HG03280 (cell line): Measurements from ENCODE around the gene CREB5.
"Not testable (repeated sequence)": the region's sequence is repeated elsewhere in the genome, so short reads cannot be mapped to it uniquely, and the experiment has no call there.

ENCODE experiments used
- ATAC-seq: cut with Tn5 transposase; IDR thresholded peaks from one replicate; pipeline ENCODE4 v1.9.1; 2021; ENCODE audit warnings: mild to moderate bottlenecking, moderate library complexity; ENCODE audit not compliant: unreplicated experiment

Gene CREB5

DNA sequence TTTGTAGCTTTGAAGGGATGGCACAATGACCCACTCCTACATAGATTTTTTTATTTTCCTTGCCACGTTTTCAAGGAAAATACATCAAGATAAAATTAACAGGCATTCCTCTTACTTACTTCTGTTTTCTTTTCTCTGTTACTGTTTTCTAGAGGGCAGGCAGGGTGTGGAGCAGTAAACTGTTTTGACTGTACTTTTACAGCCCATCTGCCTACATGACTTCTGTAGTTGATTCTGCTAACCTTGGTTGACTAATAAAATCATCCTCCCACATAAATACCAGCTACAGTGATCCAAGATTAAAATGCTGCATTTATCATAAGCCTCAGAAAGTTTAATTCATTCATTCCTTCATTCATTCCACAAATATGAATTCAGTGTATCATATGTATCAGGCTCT is 387.3 kb downstream of the CREB5 start:
- no peak for ATAC-seq

DNA sequence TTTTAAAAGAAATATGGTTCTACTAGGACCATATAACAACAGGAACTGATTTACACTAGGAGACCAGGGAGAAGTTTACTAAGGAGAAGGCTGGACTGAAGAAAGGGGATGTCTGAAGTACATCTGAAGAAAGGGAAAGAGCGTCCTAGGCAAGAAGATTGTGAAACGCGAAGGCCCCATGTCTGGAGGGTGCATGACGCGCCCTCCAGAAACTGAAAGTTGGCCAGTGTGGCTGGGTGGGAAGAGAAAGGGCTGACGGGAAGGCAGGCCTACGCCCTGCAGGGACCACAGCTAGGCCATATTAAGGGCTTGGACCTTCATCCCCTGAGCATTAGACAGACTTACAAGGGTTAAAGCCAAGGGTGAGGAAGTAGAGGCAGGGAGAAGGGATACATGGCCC is 387.8 kb downstream of the CREB5 start:
- ATAC-seq: no peak

DNA sequence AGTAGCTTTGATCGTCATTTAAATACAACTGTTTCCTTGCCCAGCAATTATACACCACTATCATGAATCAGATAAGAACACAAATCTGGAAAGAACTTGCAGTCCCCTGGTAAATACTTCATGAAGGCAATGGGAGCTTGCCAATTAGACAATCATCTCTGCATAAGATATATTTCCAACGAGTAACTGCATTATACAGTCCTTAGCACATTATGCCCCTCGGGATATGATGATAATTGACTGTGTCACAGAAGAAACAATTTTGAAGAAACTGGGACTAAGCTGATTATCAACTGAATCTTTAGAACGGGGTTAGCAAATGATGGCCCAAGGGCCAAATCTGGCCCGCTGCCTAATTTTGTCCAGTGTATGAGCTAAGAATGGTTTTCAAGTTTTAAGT is 390.1 kb downstream of the CREB5 start:
- no peak for ATAC-seq

DNA sequence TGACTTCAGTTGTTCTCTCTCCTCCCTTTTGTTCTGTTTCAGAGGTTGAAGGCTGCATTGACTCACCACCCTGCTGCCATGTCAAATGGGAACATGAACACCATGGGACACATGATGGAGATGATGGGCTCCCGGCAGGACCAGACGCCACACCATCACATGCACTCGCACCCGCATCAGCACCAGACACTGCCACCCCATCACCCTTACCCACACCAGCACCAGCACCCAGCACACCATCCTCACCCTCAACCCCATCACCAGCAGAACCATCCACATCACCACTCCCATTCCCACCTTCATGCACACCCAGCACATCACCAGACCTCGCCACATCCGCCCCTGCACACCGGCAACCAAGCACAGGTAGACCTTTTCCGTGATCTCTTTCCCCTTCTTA is 391.8 kb downstream of the CREB5 start:
- ATAC-seq: no peak

DNA sequence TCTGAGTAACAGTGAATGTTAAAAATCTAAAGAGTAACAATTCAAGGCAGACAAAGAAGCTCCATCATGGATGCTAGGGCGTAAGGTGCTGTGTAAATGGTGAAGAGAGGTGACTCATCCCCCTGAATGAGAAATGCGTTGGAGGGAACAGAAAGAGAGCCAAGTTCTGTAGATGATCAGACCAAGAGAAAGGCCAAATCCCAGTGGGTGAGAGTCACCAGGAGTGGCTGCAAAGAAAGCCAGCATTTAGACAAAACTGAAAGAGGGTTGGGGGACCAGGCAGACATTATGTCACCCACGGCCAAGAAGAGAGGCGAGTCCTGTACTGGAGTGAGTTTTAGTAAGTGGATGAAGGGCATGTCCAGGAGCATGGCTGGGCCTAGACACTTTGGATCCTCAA is 392.7 kb downstream of the CREB5 start:
- ATAC-seq: no peak

DNA sequence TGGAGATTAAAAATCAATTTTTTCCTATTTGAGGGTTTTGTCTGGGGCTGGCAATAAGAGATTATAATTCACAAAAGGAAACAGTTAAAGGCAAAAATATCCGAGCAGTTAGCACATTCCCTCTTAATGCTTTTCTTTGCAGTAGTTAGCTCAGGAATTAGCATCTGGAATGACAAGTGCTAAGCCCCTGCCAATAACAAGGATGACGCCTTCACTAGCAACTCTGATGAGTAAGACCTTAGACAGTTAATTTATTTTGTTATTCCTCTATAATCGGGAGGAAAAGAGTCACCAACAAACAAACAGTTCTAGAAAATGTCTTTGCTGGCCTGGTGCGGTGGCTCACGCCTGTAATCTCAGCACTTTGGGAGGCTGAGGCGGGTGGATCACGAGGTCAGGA is 394.5 kb downstream of the CREB5 start:
- no peak for ATAC-seq

DNA sequence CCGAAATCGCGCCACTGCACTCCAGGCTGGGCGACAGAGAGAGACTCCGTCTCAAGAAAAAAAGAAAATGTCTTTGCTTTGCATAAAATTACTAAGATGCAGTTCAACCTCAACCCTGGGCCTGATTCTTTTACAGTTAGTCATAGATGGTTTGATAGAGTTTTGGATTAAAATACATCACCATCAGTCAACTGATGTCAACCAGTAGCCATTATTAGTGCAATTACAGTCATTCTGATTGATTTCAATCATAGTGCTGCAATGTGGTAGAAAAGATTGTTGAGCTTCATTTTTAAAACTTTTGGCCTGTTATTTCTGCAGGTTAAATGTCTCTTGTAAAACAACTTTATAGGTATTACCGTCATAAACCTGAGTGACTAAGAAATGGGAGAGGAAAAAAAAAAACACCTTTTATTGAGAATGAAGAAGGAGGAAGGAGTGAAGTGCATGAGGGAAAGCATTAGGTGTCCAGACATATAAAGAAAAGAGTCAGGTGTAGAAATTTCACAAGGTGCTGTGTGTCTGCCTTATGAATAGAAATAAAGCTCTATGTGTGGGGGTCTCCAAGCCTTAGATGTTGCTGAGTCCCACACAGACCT is 395.2 kb downstream of the CREB5 start:
- ATAC-seq: no peak

DNA sequence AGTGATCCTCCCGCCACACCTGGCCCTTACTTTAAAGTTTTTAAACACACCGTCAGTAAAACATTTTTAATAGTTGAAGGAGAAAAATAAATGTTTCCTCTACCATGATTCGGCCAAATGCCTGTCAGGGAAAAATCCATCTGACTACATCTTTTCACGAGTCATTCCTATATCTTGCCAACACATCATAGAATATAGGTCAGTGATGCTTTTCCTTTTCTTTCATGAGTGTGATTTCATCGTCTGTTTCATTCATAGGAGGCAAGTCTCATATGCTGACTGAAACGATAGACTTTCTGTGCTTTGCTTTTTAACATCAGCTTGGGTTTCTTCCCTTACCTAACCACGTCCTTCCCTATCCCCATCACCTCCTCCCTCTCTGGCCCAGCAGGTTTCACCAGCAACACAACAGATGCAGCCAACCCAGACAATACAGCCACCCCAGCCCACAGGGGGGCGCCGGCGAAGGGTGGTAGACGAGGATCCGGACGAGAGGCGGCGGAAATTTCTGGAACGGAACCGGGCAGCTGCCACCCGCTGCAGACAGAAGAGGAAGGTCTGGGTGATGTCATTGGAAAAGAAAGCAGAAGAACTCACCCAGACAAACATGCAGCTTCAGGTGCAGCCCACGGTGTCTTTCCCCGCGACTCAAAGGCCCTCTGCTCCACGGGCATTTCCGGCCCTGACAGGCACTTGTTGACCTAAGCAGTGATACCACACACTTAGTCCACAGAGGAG is 396.6 kb downstream of the CREB5 start:
- no peak for ATAC-seq

DNA sequence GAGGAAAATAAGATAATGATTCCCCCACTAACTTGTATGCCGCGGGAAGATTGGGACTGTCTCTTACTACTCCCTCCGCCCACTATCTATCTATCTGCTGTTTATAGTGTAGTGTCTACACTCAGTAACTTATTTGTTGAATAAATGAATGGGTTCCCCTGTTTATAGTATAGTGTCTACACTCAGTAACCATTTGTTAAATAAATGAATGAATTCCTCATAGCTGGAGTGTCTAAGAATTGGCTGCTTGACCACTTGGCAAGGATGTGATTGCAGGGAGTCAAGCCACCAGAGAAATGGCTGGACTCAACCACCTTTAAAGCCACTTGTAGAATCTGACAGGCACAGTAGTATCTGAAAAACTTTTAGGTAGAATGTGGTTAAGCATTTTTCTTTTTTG is 398.7 kb downstream of the CREB5 start:
- no peak for ATAC-seq

DNA sequence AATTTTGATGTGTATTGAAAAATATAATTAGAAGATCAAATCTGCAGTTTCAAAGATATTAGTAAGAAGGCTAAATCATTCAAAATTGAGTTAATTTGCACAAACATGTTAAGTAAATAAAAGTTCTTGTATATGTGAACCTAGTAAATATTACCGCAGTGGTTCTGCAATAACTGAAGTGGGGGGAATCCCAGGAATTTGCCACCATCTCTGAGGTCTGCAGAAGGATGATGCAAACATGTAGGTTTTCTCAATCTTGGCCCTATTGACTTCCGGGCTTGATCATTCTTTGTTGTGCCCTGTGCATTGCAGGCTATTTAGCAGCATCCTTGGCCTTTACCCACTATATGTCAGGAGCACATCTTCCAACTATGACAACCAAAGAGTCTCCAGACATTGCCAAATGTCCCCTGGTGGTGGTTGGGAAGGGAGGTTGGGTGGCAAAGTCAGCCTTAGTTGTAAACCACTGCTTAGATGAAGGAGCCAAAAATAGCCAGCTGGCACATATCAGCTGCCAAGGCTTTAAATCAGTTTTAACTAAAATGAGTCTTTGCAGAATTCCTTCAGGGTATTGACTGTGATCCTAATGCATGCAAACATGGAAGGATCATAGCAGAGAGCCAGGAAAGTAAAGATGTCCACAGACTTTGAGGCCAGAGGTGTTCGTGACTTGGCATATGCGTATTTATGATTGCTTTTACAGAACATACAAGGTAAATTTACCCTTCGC is 399.5 kb downstream of the CREB5 start:
- no peak for ATAC-seq

DNA sequence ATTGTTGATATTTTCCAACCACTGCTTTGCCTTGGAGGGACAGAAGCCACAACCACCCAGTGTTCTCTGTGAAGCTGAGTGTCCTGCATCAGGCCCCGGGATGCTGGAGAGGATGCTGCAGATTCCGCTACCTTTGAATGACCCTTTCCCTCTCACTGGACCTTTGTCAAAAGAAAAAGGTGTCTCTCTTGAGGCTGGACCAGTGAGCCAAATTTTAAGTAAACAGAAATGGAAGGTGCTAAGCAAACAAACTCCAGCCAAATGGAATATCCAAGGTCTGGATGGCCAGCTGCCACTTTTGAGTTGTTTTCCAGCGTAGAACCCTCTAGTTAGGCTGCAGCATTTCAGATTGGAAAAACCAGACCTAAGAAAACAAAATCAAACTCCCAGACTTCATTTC is 400.3 kb downstream of the CREB5 start:
- no peak for ATAC-seq

DNA sequence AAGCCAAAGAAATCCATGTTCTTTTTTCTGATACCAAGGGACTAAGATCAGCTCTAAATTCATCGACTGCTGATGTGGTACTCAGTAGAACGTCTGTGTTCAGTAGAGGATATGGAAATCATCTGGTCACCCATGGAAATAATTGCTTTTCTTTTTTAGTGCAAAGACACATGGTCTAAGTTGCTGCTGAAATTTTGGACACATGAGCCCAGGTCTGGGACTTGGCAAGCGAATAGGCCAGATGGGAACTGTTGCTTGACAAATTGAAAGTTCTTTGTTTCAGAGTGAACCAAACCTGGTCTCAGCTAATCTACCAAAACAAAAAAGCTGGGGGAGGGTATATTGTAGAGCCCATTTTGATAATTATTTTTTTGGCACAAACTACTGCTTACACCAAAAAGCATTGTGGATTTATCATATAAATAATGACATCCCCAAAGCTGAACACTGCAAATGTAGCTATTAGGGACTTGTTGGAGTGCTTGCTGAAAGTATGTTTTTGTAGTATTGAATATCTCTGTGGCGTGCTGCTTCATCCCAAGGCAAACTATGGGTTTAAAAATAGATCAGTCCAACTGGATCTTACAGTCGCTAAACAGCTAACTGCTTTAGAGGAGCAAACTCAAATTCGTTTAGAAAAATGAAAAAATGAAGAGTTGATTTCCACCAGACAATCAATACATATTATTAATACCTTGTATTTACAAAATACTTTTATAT is 401.1 kb downstream of the CREB5 start:
- ATAC-seq: no peak

DNA sequence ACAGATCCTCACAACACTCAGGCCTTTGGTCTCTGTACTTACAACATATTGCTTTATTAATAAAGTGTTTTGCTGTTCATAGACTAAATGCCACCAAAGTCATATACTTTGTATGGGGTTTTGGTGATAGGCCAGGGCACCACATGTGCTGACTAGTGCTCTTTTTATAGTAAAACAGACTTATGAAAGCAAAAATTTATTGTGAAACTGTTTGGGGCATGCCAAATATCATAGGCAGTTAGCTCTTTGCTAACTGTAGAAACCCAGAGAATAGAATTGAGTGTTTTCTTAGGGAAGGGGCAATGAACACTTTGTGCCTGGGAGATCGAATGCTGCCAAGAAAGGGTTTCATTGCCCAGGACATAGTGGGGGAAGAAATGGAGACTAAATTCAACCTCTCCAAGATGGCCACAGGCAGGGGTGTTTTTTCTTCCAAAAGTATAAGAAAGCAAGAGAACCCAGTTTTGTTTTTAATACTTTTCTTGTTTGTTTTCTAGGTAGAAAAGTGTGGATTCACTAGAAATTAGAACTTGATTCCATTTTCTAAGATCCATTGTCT is 403.1 kb downstream of the CREB5 start:
- peak; percentile 43 for ATAC-seq

DNA sequence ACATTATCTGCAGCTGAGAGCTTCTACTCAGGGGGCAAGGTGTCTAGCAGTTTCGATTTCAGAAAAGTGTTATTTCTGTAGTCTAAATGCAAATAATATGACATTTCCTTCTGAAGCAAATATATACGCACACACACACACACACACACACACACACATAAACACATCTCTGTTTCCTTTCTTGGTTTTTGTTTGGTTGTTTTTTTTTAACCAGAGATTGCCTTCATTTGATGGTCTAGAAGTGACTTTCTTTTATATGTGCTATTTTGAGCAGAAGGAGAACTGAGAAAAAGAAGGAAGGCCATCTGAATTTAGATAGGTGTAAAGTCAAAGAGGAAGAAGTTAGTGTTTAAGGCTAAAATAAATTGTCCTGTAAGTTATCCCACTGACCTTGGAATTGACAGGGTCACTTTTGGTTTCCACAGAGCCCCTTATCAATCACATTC is 403.6 kb downstream of the CREB5 start:
- peak; percentile 75 for ATAC-seq

DNA sequence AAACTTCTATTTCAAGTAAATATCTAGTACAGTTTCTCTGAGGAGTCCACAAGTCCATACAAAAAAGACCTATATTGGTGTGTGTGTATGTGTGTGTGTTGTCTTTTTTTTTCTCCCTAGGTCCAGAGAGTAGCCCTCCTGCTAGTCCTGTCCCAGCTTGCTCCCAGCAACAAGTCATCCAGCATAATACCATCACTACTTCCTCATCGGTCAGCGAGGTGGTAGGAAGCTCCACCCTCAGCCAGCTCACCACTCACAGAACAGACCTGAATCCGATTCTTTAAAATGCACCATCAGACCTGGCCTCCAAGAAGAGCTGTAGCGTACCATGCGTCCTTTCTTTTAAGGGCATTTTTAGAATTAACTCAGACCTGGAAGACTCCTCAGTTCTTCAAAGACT is 406.7 kb downstream of the CREB5 start:
- ATAC-seq: no peak

DNA sequence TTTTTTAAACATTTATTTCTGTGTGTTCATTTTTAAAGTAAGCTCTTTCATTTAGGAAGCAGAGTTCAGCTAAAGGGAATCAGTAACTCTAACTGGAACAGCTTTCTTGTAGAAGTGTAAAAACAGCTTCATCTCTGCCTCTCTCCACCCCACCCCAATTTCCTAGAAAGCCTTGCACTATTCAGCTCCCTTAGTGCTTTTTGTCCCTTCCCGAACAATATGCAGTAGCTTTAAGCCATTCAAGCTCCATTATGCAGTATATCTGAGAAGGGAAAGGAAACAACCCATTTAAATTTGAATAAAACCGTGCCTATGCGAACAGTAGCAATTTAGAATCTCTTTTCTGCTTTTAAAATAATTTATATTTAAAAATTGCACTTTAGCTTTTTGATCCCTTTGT is 411.3 kb downstream of the CREB5 start:
- ATAC-seq: no peak

DNA sequence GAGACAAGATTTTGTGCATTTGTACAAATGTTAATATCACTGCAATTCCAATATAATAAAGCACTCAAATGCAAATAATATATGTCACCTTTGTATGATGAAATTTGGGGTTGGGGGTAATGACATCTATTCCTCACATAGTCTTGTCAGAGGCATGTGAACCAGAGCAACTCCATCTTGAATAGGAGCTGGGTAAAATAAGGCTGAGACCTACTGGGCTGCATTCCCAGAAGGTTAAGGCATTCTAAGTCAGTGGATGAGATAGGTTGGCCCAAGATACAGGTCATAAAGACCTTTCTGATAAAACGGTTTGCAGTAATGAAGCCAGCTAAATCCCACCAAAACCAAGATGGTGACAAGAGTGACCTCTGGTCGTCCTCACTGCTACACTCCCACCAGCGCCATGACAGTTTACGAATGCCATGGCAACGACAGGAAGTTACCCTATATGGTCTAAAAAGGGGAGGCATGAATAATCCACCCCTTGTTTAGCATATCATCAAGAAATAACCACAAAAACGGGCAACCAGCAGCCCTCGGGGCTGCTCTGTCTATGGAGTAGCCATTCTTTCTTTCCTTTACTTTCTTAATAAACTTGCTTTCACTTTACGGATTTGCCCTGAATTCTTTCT is 413.6 kb downstream of the CREB5 start:
- ATAC-seq: not testable (repeated sequence)

DNA sequence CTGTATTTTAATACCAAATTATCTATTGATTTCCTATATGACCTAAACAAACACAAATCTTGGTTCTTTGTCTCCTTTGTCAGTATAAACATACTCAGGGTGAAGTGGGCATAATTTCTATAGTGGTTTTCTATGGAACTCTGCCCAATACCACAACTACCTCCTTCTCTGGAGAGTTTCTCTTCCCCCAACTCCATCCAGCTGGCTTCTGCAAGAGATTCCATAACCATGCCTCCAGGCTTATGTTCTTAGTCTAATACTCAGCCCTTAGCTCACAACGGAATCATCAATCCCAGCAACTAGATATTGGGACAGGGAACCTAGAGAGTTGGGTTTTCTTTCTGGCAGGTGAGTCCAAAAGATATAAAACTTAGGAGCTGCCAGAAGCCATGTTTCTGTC is 418.5 kb downstream of the CREB5 start:
- no peak for ATAC-seq

DNA sequence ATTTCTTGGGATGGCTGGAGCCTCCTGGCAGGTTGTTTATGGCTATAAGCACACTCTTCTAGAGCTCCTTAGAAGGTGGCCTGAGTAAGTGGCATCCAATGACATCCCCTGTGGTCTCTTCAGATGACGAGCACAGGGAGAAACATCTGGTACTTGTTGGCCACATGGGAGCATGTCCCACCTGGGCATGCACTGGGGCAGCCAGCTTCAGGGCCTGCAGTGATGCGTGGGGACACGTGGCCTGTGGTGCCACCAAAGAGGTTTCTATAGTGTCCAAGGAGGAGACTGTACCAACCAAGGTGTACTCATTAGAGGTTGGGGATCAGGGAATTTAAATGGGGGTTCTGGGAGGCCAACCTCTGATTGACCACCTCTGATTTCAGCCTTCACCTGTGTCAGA is 420.4 kb downstream of the CREB5 start:
- ATAC-seq: no peak

DNA sequence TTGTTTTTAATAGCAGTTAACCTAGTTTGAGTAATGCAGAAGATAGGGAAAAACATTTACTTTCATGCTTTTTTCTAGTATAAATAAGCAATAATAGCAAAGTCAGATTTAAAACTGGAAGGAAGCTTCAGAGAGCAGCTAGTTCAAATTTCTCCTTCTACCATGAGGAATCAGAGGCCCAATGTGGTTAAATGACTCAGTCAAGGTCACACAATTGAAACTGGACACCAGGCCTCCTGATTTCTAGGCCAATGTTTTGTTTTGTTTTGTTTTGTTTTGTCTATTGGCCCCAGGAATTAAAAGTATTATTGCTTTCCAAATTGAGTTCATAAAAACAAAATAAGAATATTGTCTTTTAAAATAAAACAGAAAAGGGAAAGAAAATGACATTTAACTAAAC is 423.5 kb downstream of the CREB5 start:
- no peak for ATAC-seq

DNA sequence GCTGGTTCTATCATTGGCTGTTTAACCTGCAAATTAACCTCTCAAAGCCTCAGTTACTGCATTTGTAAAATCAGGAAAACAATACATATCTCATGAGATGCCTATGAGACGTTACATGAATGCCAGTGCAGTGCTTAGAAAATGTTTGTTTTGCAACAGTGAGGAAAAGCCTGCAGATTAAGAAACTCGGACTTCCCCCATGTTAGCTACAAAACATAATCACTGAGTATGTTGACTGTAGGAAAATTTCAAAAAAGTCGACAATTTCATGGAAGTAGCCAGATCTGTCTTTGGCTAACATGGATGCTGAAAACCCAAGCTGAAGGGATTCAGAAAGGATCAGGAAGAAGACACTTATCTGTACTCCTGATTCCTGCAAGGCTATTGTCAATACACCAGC is 424.4 kb downstream of the CREB5 start:
- ATAC-seq: no peak
